Measurements from ENCODE around the gene EPX. TPM values are rescaled to one million over a fixed set of nuclear protein-coding genes. Genes with fewer than 3 reads are reported as not detected.
"Not testable (repeated sequence)": the region's sequence is repeated elsewhere in the genome, so short reads cannot be mapped to it uniquely, and the experiment has no call there.

The EPX gene
- total RNA-seq = not detected in 2 replicates
- not detected in 2 replicates for polyA plus RNA-seq
- polyA plus RNA-seq (2012) = not detected in 2 replicates
- polyA minus RNA-seq (ENCODE audit: low replicate concordance) = not detected in 2 replicates

GRCh38 chr17:58192612-58193011, at the start of gene EPX:
Gene EPX, plus strand, starts transcription at chr17:58192726. Its CDS starts 121 bp downstream, at chr17:58192847.
- no peaks in the 10 kb centered on the region for H3K79me2 ChIP-seq (ENCODE audit: control insufficient read depth, insufficient read depth, low read length)
- H3K4me2 ChIP-seq (ENCODE audit: extremely low read depth, insufficient read depth, low read length) = no peak within 1 kb of the TSS
- no peaks in the 10 kb centered on the region for H4K20me1 ChIP-seq (ENCODE audit: control insufficient read depth, extremely low read depth, insufficient read depth, low read length)
- no peak within 1 kb of the TSS for H3K4me3 ChIP-seq (replicated peaks in 1 of 4; ENCODE audit: control extremely low read depth in 1 of 4, insufficient read depth in 1 of 4, low read depth in 3 of 4, low read length in 4 of 4)
- H3K36me3 ChIP-seq (ENCODE audit: control insufficient read depth, insufficient read depth, low read length) = no peaks in the 10 kb centered on the region
- H3K9ac ChIP-seq (ENCODE audit: insufficient read depth, low read length) = no peak within 1 kb of the TSS
- peaks cover 9% of the 10 kb centered on the region for H3K4me1 ChIP-seq (ENCODE audit: control insufficient read depth, extremely low read depth, insufficient read depth, low read length)
- H2AFZ ChIP-seq (ENCODE audit: low read length) = no peak within 1 kb of the TSS
- no peak for DNase-seq (ENCODE audit: low read depth in 2 of 2)
- no peak for TF ChIP-seq EZH2 (IDR thresholded peaks at IDR 0.05; ENCODE audit: low read length, missing control alignments)
- TF ChIP-seq, protein P1, sequence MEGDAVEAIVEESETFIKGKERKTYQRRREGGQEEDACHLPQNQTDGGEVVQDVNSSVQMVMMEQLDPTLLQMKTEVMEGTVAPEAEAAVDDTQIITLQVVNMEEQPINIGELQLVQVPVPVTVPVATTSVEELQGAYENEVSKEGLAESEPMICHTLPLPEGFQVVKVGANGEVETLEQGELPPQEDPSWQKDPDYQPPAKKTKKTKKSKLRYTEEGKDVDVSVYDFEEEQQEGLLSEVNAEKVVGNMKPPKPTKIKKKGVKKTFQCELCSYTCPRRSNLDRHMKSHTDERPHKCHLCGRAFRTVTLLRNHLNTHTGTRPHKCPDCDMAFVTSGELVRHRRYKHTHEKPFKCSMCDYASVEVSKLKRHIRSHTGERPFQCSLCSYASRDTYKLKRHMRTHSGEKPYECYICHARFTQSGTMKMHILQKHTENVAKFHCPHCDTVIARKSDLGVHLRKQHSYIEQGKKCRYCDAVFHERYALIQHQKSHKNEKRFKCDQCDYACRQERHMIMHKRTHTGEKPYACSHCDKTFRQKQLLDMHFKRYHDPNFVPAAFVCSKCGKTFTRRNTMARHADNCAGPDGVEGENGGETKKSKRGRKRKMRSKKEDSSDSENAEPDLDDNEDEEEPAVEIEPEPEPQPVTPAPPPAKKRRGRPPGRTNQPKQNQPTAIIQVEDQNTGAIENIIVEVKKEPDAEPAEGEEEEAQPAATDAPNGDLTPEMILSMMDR (conservative IDR thresholded peaks at IDR 0.05 in 1 of 2, IDR thresholded peaks at IDR 0.05 in 1 of 2; ENCODE audit: low read depth in 1 of 2, low read length in 2 of 2) = no peak
- no peaks in the 10 kb centered on the region for H3K9me3 ChIP-seq (ENCODE audit: control insufficient read depth, insufficient read depth, low read depth, low read length)
- H3K27me3 ChIP-seq (ENCODE audit: control insufficient read depth, insufficient read depth, low read length) = peaks cover 6% of the 10 kb centered on the region
- no peak within 1 kb of the TSS for H3K27ac ChIP-seq (ENCODE audit: insufficient read depth, low read length)

- not testable (repeated sequence) for H3K27me3 ChIP-seq (ENCODE audit: control insufficient read depth, insufficient read depth, low read length); H3K9me3 ChIP-seq (ENCODE audit: control insufficient read depth, insufficient read depth, low read depth, low read length); H3K27ac ChIP-seq (ENCODE audit: insufficient read depth, low read length); H3K9ac ChIP-seq (ENCODE audit: insufficient read depth, low read length); DNase-seq (ENCODE audit: low read depth in 2 of 2); H4K20me1 ChIP-seq (ENCODE audit: control insufficient read depth, extremely low read depth, insufficient read depth, low read length); H2AFZ ChIP-seq (ENCODE audit: low read length); H3K4me2 ChIP-seq (ENCODE audit: extremely low read depth, insufficient read depth, low read length); H3K36me3 ChIP-seq (ENCODE audit: control insufficient read depth, insufficient read depth, low read length); H3K4me1 ChIP-seq (ENCODE audit: control insufficient read depth, extremely low read depth, insufficient read depth, low read length); H3K4me3 ChIP-seq (replicated peaks in 1 of 4; ENCODE audit: control extremely low read depth in 1 of 4, insufficient read depth in 1 of 4, low read depth in 3 of 4, low read length in 4 of 4); H3K79me2 ChIP-seq (ENCODE audit: control insufficient read depth, insufficient read depth, low read length)
Observed at GRCh38 chr17:58143335-58143734, 49.2 kb upstream of the EPX start.

DNA sequence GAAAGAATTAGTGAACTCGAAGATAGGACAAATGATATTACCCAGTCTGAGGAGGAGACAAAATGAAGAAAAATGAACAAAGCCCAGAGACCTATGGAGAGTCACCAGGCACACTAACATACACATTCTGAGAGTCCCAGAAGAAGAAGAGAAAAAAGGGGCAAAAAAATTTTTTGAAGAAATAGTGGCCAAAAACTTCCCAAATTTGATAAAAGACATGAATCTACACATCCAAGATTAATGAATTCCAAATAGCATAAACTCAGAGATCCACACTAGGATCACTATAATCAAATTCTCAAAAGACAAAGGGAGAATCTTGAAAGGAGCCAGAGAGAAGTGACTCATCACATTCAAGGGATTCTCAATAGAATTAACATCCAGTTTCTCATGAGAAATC, 47.7 kb upstream of the EPX start:
- Histone ChIP-seq H3K27me3 (ENCODE audit: control insufficient read depth, insufficient read depth, low read length) (no peaks in the 10 kb centered on the region), H3K36me3 (ENCODE audit: control insufficient read depth, insufficient read depth, low read length) (no peaks in the 10 kb centered on the region), H4K20me1 (ENCODE audit: control insufficient read depth, extremely low read depth, insufficient read depth, low read length) (no peaks in the 10 kb centered on the region), H3K9me3 (ENCODE audit: control insufficient read depth, insufficient read depth, low read depth, low read length) (no peaks in the 10 kb centered on the region), H3K4me3 (replicated peaks in 1 of 4; ENCODE audit: control extremely low read depth in 1 of 4, insufficient read depth in 1 of 4, low read depth in 3 of 4, low read length in 4 of 4) (no peak overlapping the region), H3K4me2 (ENCODE audit: extremely low read depth, insufficient read depth, low read length) (no peak overlapping the region), H3K27ac (ENCODE audit: insufficient read depth, low read length) (no peak overlapping the region), H2AFZ (ENCODE audit: low read length) (no peak overlapping the region), H3K4me1 (ENCODE audit: control insufficient read depth, extremely low read depth, insufficient read depth, low read length) (no peaks in the 10 kb centered on the region), H3K9ac (ENCODE audit: insufficient read depth, low read length) (no peak overlapping the region), H3K79me2 (ENCODE audit: control insufficient read depth, insufficient read depth, low read length) (no peaks in the 10 kb centered on the region)
- TF ChIP-seq, protein P1 (conservative IDR thresholded peaks at IDR 0.05 in 1 of 2, IDR thresholded peaks at IDR 0.05 in 1 of 2; ENCODE audit: low read depth in 1 of 2, low read length in 2 of 2) = no peak
- TF ChIP-seq EZH2 (IDR thresholded peaks at IDR 0.05; ENCODE audit: low read length, missing control alignments) = no peak
- no peak for DNase-seq (ENCODE audit: low read depth in 2 of 2)
